Measurements from ENCODE around the gene TMEM132D. TPM values are rescaled to one million over a fixed set of nuclear protein-coding genes. Genes with fewer than 3 reads are reported as not detected.

Gene TMEM132D
- total and polyA plus RNA-seq, 2 of the 4 experiments (the other 2 are of a cell fraction), result not detected

- H3K36me3 ChIP-seq (ENCODE audit: control insufficient read depth, insufficient read depth, low read length), result no peaks in the 10 kb centered on the region
- H2BK20ac ChIP-seq (ENCODE audit: low read depth, low read length), result no peak overlapping the region
- no peak overlapping the region for H3K4ac ChIP-seq (ENCODE audit: low read depth, low read length)
- H4K8ac ChIP-seq (ENCODE audit: low read depth in 2 of 2, low read length in 2 of 2), result no peak overlapping the region
- no peak overlapping the region for H3K4me3 ChIP-seq (ENCODE audit: insufficient read depth, low read depth, low read length)
- no peak overlapping the region for H2BK5ac ChIP-seq (ENCODE audit: low read depth, low read length, poor library complexity, severe bottlenecking)
- no peak overlapping the region for H2AK9ac ChIP-seq (replicated peaks; ENCODE audit: low read depth, low read length, poor library complexity)
- no peak overlapping the region for H3K56ac ChIP-seq (ENCODE audit: extremely low read depth, insufficient read depth, low read length)
- H2AK5ac ChIP-seq (ENCODE audit: low read depth, low read length), result no peak overlapping the region
- no peak for DNase-seq
- no peak overlapping the region for H2BK120ac ChIP-seq (ENCODE audit: low read depth, low read length)
- BruUV-seq (replicated peaks), result no TSS peak
- H4K5ac ChIP-seq (ENCODE audit: low read depth, low read length), result no peak overlapping the region
- H3K4me1 ChIP-seq (ENCODE audit: control insufficient read depth, insufficient read depth, low read length), result no peaks in the 10 kb centered on the region
- dilution Hi-C loops (cut with HindIII; ENCODE audit: low sequenced_read_pairs, unreplicated experiment), result no loop called here
- H3K9ac ChIP-seq (ENCODE audit: low read depth, low read length), result no peak overlapping the region
- no peaks in the 10 kb centered on the region for H4K20me1 ChIP-seq (ENCODE audit: insufficient read depth, low read length)
- ChIA-PET POLR2A (ENCODE audit: unreplicated experiment) (no interaction called here), CTCF (no interaction called here)
- H3K27ac ChIP-seq (ENCODE audit: insufficient read depth, low read length), result no peak overlapping the region
- H3K18ac ChIP-seq (ENCODE audit: low read depth, low read length), result no peak overlapping the region
- ATAC-seq (ENCODE audit: low read depth), result no peak
- H4K91ac ChIP-seq (ENCODE audit: insufficient read depth, low read depth, low read length), result no peak overlapping the region
- no peak overlapping the region for H2AFZ ChIP-seq (replicated peaks; ENCODE audit: low read length, poor library complexity)
- TF ChIP-seq CTCF (conservative IDR thresholded peaks at IDR 0.05; ENCODE audit: low read depth, low read length), result no peak
- TF ChIP-seq USF2 (IDR thresholded peaks at IDR 0.05; ENCODE audit: low read depth, low read length), result no peak
- H3K79me1 ChIP-seq (ENCODE audit: low read depth in 1 of 2, low read length in 2 of 2), result no peaks in the 10 kb centered on the region
- no peak overlapping the region for H3K23ac ChIP-seq (ENCODE audit: low read depth, low read length)
- in situ Hi-C loops (cut with MboI; ENCODE audit: low sequenced_read_pairs), result no loop called here
- intact Hi-C loops (cut with micrococcal nuclease), result no loop called here
- WGBS, 2 experiments (ENCODE audit: extremely low coverage in 2 of 2, insufficient read length in 1 of 2), result 80% methylated on average over 1 of the region's 3 CpGs; no CpG with 5 or more reads in 1 of the 2 experiments
- peaks cover 32% of the 10 kb centered on the region for H3K9me3 ChIP-seq (ENCODE audit: control insufficient read depth, insufficient read depth, low read length)
- H2BK15ac ChIP-seq (ENCODE audit: low read depth, low read length), result no peak overlapping the region
- H3K27me3 ChIP-seq (ENCODE audit: control insufficient read depth, insufficient read depth, low read length), result no peaks in the 10 kb centered on the region
- no peak overlapping the region for H3K14ac ChIP-seq (replicated peaks; ENCODE audit: low read depth, low read length)
- no peaks in the 10 kb centered on the region for H3K9me1 ChIP-seq (ENCODE audit: insufficient read depth, low read length)
- H3K4me2 ChIP-seq (ENCODE audit: low read depth, low read length), result no peak overlapping the region
These were observed 352.4 kb downstream of the TMEM132D start for GRCh38 chr12:129551441-129551840.
